Activated CD4-positive, alpha-beta memory T cell treated with anti-CD3 and anti-CD28 coated beads for 36 hours (primary cell): ENCODE results near the gene ELP4. TPM values are rescaled to one million over a fixed set of nuclear protein-coding genes. Genes with fewer than 3 reads are reported as not detected.
"Not testable (repeated sequence)": the region's sequence is repeated elsewhere in the genome, so short reads cannot be mapped to it uniquely, and the experiment has no call there.

Experiments used
- CTCF ChIA-PET: fragments of 350-600 bp; sonication (Branson Sonifier 250); formaldehyde crosslinking; loops from one replicate; lab custom pipeline; 2021; ENCODE audit warnings: antibody characterized with exemption, inconsistent platforms; lab: Charles Lee
- POLR2A ChIA-PET: fragments of 350-600 bp; sonication (Branson Sonifier 250); formaldehyde crosslinking; loops from one replicate; lab custom pipeline; 2021; ENCODE audit warnings: antibody characterized with exemption; lab: Charles Lee
- DNase-seq: peaks from one replicate; pipeline ENCODE4 v3.0.0-alpha.2; 2020
- H3K27ac Mint-ChIP-seq: one replicate; pipeline ENCODE4 v1.8.0; 2021; ENCODE audit warnings: mixed read lengths
- H3K27me3 Mint-ChIP-seq: one replicate; pipeline ENCODE4 v1.8.0; 2021; ENCODE audit warnings: mixed read lengths
- H3K36me3 Mint-ChIP-seq: one replicate; pipeline ENCODE4 v1.8.0; 2021; ENCODE audit warnings: mixed read lengths
- H3K4me1 Mint-ChIP-seq: one replicate; pipeline ENCODE4 v1.8.0; 2021; ENCODE audit warnings: low read depth, mixed read lengths
- H3K4me3 Mint-ChIP-seq: one replicate; pipeline ENCODE4 v1.8.0; 2021; ENCODE audit warnings: mild to moderate bottlenecking, mixed read lengths
- H3K9me3 Mint-ChIP-seq: one replicate; pipeline ENCODE4 v1.8.0; 2021; ENCODE audit warnings: mixed read lengths
- intact Hi-C: fragments of 100-400 bp; cut with micrococcal nuclease; formaldehyde crosslinking; loops from one replicate; pipeline ENCODE4 v1.15.1; 2023
- total RNA-seq, 2 experiments: library from RNA; stranded (reverse); gene quantifications; one replicate each; pipeline ENCODE4 v1.2.3, GENCODE V29; 2021

Gene ELP4
- total RNA-seq, 2 experiments from 2014 or later: 18.3 to 18.5 TPM

DNA sequence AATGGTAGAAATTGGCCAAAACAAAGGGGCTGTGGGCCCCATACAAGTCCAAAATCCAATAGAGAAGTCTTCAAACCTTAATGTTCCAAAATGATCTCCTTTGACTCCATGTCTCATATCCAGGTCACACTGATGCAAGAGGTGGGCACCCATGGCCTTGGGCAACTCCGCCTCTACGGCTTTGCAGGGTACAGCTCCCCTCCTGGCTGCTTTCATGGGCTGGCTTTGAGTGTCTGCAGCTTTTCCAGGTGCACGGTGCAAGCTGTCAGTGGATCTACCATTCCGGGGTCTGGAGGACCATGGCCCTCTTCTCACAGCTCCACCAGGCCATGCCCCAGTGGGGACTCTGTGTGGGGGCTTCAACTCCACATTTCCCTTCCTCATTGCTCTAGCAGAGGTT lies 15.8 kb upstream of the ELP4 start:
- CTCF ChIA-PET, H3K27me3 Mint-ChIP-seq, DNase-seq, POLR2A ChIA-PET, intact Hi-C loops, H3K4me3 Mint-ChIP-seq, H3K27ac Mint-ChIP-seq: not testable (repeated sequence)
- peaks cover 31% of the 10 kb centered on the region for H3K4me1 Mint-ChIP-seq
- peaks cover 35% of the 10 kb centered on the region for H3K36me3 Mint-ChIP-seq
- peaks cover 18% of the 10 kb centered on the region for H3K9me3 Mint-ChIP-seq

DNA sequence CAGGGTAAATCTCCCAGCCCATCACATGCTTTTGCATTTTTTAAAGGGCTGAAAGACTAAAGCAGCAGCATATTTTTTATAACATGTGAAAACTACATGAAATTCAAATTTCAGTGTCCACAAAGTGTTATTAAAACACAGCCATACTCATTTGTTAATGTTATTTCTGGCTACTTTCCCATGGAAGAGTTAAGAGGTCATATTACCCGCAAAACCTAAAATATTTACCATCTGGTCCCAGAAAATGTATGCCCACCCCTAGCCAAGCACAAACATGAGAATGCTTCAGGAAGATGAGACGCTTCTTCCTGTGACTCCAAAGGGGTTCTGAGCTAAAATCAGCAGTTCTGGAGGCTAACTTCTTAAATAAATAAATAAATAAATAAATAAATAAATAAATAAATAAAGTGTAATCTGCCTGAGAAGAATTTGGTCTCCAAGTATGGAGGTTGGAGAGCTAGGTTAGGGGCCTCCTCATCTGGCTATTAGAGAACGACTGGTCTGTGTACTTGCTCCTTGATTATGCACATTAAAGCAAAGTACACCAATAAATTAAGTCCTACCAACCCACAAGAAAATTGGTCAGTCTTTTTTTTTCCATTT lies 9.9 kb upstream of the ELP4 start:
- Mint-ChIP-seq H3K27ac (no peak overlapping the region), H3K4me1 (peaks cover 10% of the 10 kb centered on the region), H3K9me3 (peaks cover 5% of the 10 kb centered on the region), H3K36me3 (peaks cover 22% of the 10 kb centered on the region), H3K4me3 (no peak overlapping the region), H3K27me3 (no peaks in the 10 kb centered on the region)
- intact Hi-C loops: loop anchor here (10.0 kb wide), 2 partner anchors 1085 to 1175 kb away; partner anchors contain the start of genes ARL14EP and EIF3M
- ChIA-PET POLR2A (no interaction called here), CTCF (no interaction called here)
- no peak for DNase-seq

DNA sequence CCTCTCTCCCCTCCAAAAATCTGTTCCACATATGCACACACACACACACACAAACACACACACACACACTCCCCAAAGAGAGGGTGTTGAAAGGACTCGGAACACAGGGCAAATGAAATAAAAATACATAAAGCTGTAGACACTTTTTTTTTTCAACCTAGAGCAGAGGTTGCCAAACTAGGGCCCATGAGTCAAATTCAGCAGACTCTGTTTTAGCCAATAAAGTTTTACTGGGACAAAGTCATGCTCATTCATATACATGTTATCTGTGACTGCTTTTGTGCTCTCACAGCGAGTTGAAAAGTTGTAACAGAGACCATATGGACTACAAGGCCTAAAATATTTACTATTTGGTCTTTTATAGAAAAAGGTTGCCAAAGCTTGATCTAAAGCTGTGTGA lies 9.0 kb upstream of the ELP4 start:
- Mint-ChIP-seq H3K36me3 (peaks cover 20% of the 10 kb centered on the region), H3K27ac (no peak overlapping the region), H3K4me1 (peaks cover 12% of the 10 kb centered on the region), H3K27me3 (no peaks in the 10 kb centered on the region), H3K9me3 (no peaks in the 10 kb centered on the region), H3K4me3 (no peak overlapping the region)
- CTCF ChIA-PET: no interaction called here
- intact Hi-C loops: loop anchor here (10.0 kb wide), 2 partner anchors 1084 to 1176 kb away; partner anchors contain the start of genes ARL14EP and EIF3M
- POLR2A ChIA-PET: no interaction called here
- DNase-seq: no peak

DNA sequence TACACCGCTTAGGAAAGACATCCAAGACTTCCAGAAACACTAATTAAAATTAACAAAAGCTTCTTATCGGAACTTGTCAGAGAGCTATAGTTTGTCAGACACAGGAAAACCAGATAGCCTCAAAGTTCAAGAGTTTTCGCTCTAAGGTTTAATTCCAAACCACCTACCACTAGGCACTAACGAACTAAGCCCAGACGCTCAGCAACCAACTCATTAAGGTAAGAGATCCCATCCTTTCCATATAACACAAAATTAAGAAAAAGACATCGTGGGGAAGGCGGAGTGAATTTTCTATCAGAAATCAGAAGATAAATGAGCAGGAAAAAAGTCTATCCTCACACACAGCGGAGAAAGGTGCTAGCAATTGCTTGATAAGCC lies 527 bp upstream of the ELP4 start:
- Mint-ChIP-seq H3K4me1 (peaks cover 30% of the 10 kb centered on the region), H3K36me3 (peaks cover 19% of the 10 kb centered on the region), H3K27ac (peak overlapping the region; percentile 88), H3K27me3 (no peaks in the 10 kb centered on the region), H3K4me3 (peak overlapping the region; percentile 97), H3K9me3 (no peaks in the 10 kb centered on the region)
- intact Hi-C loops: loop anchor here (1.0 to 10.0 kb wide), 6 partner anchors 140 to 1184 kb away; partner anchors contain the start of genes ARL14EP, DCDC1, DNAJC24 and EIF3M
- ChIA-PET CTCF (interaction anchor here (1.1 kb wide), 1 partner anchor 133 kb away, joined by 4 read pairs; no protein-coding TSS in a partner anchor), POLR2A (no interaction called here)
- DNase-seq: no peak

DNA sequence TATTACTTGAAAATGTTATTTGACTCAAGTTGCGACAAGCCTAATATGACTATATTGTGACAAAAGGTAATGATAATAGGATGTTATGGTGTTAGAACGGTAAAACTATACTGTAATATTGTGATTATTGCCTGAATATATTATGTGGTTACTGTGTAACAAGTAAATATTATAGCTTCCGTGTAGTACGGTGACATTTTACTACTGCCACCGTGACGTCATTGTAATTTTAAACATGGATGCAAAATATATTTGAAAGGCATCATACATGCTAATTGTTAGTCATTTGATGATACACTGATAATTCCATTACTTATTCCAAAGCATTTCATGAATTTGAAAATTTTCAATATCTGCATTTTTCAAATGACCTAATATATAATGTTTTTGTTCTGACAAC lies 2.5 kb downstream of the ELP4 start:
- Mint-ChIP-seq H3K9me3 (no peaks in the 10 kb centered on the region), H3K27me3 (no peaks in the 10 kb centered on the region), H3K36me3 (peaks cover 7% of the 10 kb centered on the region), H3K27ac (no peak overlapping the region), H3K4me3 (no peak overlapping the region), H3K4me1 (peaks cover 22% of the 10 kb centered on the region)
- ChIA-PET CTCF (no interaction called here), POLR2A (no interaction called here)
- intact Hi-C loops: no loop called here
- no peak for DNase-seq

DNA sequence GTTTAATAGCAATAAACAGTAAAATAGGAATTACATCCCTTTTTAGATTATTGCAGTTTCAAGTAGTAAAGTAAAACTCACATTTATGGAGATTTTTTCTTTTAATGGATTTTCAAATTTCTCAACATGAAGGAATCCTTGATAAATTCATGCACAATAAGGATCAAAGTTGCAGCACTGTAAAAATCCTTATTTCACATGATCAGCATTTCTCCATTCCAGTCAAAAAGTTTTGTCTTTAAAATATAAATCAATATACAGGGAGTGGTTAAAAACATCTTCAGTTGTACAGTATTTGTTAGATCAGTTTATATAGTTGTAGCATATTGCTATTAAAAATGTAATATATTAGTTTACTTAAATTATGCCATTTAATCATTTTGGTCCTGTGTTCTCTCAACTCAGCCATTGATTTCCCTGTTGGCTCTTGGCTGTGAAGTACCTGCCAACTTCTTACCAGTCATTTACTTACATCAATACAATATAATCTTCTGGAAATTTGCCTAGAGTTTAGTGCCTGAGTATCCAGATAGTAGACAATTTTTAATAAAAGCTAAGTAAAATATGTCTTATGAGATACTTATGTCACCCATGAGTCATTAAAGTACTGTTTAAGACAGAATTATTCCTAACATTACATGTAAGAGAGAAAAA lies 12.1 kb downstream of the ELP4 start:
- no peaks in the 10 kb centered on the region for H3K4me1 Mint-ChIP-seq
- intact Hi-C loops: no loop called here
- no peak for DNase-seq
- POLR2A ChIA-PET: no interaction called here
- H3K4me3 Mint-ChIP-seq: no peak overlapping the region
- no peaks in the 10 kb centered on the region for H3K9me3 Mint-ChIP-seq
- CTCF ChIA-PET: no interaction called here
- no peaks in the 10 kb centered on the region for H3K27me3 Mint-ChIP-seq
- no peak overlapping the region for H3K27ac Mint-ChIP-seq
- H3K36me3 Mint-ChIP-seq: peaks cover 1% of the 10 kb centered on the region

DNA sequence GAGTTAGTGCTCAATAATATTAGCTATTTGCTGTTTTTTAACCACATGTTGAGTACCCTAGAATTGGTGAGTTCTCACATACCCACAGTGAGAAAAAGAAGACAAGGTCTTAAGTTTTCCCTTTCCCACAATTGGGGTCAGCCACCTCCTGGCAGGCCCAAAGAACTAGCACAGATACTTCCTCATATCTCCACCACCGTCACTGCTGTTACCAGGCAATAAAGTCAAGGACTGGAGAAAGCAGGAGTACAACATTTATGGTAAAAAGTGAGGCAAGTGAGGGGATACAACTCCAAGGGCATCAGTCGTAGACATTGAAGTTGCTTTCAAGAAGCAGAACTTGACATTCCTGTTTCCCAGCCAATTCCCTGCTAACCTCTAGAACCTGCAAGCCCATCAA lies 19.6 kb downstream of the ELP4 start:
- no peak for DNase-seq
- peaks cover 4% of the 10 kb centered on the region for H3K36me3 Mint-ChIP-seq
- no peak overlapping the region for H3K27ac Mint-ChIP-seq
- intact Hi-C loops: no loop called here
- H3K4me1 Mint-ChIP-seq: no peaks in the 10 kb centered on the region
- CTCF ChIA-PET: no interaction called here
- no peaks in the 10 kb centered on the region for H3K9me3 Mint-ChIP-seq
- H3K4me3 Mint-ChIP-seq: no peak overlapping the region
- POLR2A ChIA-PET: no interaction called here
- H3K27me3 Mint-ChIP-seq: no peaks in the 10 kb centered on the region

DNA sequence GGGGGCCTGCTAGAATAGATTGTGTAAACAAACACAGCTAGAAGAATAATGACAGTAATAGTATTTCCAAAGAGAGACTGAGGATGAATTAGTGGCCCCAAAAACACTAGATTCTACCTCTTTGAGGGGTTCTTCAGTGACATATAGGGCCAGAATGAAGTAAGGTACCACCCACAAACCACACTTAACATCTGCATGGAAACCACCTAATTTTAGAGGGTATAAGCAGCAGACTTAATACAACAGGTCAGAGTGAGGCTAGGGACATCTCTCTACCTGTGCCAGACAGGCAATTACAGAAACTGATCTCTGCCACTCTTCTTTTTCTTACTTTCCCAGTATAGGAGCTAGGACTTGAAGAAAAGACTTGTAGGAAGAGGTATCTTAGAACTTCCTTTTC lies 20.1 kb downstream of the ELP4 start:
- no peak for DNase-seq
- intact Hi-C loops: no loop called here
- H3K36me3 Mint-ChIP-seq: peaks cover 4% of the 10 kb centered on the region

DNA sequence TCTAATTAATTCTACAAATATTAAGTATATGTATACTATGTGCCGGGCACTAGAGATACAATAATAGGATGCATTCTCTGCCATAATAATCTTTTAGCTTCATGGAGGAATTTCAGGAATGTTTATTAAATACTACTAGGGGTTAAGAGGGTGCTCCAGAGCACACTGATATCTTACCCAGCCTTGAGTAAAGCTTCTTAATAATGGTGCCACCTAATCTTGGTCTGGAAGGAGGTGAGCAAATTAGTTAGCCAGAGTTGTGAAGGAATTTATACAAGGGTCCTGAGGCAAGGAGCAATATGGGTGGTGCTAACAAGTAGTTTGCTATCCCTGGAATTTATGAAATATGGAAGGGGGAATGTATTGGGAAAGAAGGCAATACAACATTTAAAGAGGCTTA lies 21.7 kb downstream of the ELP4 start:
- Mint-ChIP-seq H3K4me1 (no peaks in the 10 kb centered on the region), H3K36me3 (peaks cover 5% of the 10 kb centered on the region), H3K9me3 (no peaks in the 10 kb centered on the region), H3K27me3 (no peaks in the 10 kb centered on the region), H3K27ac (no peak overlapping the region), H3K4me3 (no peak overlapping the region)
- intact Hi-C loops: no loop called here
- no peak for DNase-seq
- ChIA-PET CTCF (no interaction called here), POLR2A (no interaction called here)

More for the DNA sequence above, 20.1 kb downstream of the ELP4 start:
- POLR2A ChIA-PET: no interaction called here
- no peaks in the 10 kb centered on the region for H3K9me3 Mint-ChIP-seq
- CTCF ChIA-PET: no interaction called here
- H3K27ac Mint-ChIP-seq: no peak overlapping the region
- H3K27me3 Mint-ChIP-seq: no peaks in the 10 kb centered on the region
- no peak overlapping the region for H3K4me3 Mint-ChIP-seq
- H3K4me1 Mint-ChIP-seq: no peaks in the 10 kb centered on the region

DNA sequence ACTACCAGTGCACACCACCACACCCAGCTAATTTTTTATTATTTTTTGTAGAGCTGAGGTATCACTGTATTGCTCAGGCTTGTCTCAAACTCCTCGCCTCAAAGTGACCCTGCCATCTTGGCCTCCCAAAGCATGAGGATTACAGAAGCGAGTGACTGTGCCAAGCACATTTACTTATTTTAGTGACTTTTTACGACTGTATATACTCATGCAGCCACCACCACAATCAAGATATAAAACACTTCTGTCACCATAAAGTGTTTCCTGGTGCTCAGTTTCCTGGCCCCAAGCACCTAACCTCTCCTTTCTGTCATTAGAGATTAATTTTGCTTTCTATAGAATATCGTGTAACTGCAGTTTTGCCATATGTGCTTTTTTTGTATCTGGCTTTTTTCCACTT lies 25.9 kb downstream of the ELP4 start:
- H3K36me3 Mint-ChIP-seq: peaks cover 15% of the 10 kb centered on the region
- CTCF ChIA-PET: no interaction called here
- H3K27me3 Mint-ChIP-seq: no peaks in the 10 kb centered on the region
- no peaks in the 10 kb centered on the region for H3K9me3 Mint-ChIP-seq
- no peak overlapping the region for H3K4me3 Mint-ChIP-seq
- H3K4me1 Mint-ChIP-seq: no peaks in the 10 kb centered on the region
- intact Hi-C loops: no loop called here
- H3K27ac Mint-ChIP-seq: no peak overlapping the region
- POLR2A ChIA-PET: no interaction called here
- no peak for DNase-seq

DNA sequence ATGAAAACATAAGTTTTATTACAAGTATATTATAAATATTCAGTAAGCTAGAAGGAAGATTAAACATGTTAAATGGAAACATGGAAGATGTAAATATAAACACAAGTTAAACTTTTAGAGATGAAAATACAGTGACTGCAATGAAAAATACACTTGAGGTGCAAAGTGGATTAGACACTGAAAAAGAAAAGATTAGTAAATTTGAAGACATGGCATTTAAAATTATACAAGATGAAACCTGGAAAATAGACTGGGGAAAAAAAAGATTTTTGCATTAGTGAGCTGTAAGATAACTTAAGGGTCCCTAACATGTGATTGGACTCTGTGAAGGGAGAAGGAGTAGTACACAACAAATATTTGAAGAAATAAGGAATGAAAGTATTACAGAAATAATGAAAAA lies 33.3 kb downstream of the ELP4 start:
- intact Hi-C loops: no loop called here
- CTCF ChIA-PET: no interaction called here
- Mint-ChIP-seq H3K9me3 (peaks cover 4% of the 10 kb centered on the region), H3K4me1 (no peaks in the 10 kb centered on the region), H3K27ac (no peak overlapping the region), H3K36me3 (peaks cover 34% of the 10 kb centered on the region), H3K4me3 (no peak overlapping the region), H3K27me3 (no peaks in the 10 kb centered on the region)
- DNase-seq: no peak
- POLR2A ChIA-PET: no interaction called here

DNA sequence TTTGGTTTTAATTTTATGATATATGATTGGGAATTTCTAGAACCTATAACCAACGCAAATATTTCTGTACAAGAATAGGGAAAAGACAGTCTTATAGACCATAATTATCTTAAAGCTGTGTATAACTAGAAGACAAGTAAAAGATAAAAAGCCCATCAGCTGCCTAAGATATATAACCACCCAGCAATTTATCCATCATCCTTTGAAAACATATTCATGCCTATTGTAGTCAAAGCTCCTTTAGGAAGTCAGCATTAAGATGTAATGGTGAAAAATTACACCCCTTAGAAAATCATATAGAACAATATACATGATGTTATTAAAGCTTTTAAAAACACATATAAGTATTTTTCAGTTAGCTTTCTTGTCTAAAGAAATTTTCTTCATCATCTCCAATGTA lies 46.4 kb downstream of the ELP4 start:
- Mint-ChIP-seq H3K27ac (no peak overlapping the region), H3K27me3 (no peaks in the 10 kb centered on the region), H3K36me3 (no peaks in the 10 kb centered on the region), H3K9me3 (no peaks in the 10 kb centered on the region), H3K4me3 (no peak overlapping the region), H3K4me1 (no peaks in the 10 kb centered on the region)
- intact Hi-C loops: no loop called here
- DNase-seq: no peak
- ChIA-PET CTCF (no interaction called here), POLR2A (interaction anchor here (1.3 kb wide), 1 partner anchor 46 kb away, joined by 3 read pairs; the partner anchor contains the start of genes ELP4 and IMMP1L)

DNA sequence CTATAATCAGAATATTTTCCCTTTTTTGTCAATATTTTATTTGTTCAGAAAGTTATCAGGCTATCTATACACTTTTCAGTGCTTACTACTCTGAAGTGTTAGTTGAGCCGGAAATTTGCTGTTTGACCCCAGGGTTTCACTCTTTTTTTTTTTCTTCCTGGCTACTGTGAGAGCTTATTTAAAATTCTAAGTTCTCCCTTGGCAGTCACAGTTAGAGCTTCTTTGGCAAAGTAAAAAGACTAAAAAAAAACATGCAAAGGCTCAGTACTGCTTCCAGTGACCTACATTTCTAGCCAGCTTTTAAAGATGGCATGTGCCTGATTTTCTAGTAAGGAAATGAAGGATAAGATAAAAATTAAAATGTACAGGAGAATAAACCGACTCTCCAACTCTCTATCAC lies 48.4 kb downstream of the ELP4 start:
- no peak overlapping the region for H3K4me3 Mint-ChIP-seq
- intact Hi-C loops: no loop called here
- no peaks in the 10 kb centered on the region for H3K9me3 Mint-ChIP-seq
- no peaks in the 10 kb centered on the region for H3K36me3 Mint-ChIP-seq
- H3K27ac Mint-ChIP-seq: no peak overlapping the region
- POLR2A ChIA-PET: no interaction called here
- no peaks in the 10 kb centered on the region for H3K27me3 Mint-ChIP-seq
- no peaks in the 10 kb centered on the region for H3K4me1 Mint-ChIP-seq
- DNase-seq: no peak
- CTCF ChIA-PET: interaction anchor here (0.6 kb wide), 1 partner anchor 435 kb away, joined by 7 read pairs; no protein-coding TSS in a partner anchor
